DND-41 (cell line): ENCODE results near the gene SPEM2.

Experiments
- ATAC-seq: fragments of 200-7000 bp; cut with Tn5 transposase; 3 replicates; pipeline ENCODE4 v1.9.1; 2021; ENCODE audit warnings: low read depth; ENCODE audit not compliant: insufficient read depth
- DNase-seq: peaks from one replicate; pipeline ENCODE4 v3.0.0-alpha.2; 2020
- H2AFZ ChIP-seq: 2 replicates; pipeline ENCODE4 v1.6.0; 2012; ENCODE audit warnings: low read depth, low read length
- H3K27ac ChIP-seq: 2 replicates; pipeline ENCODE4 v1.5.1; 2012; ENCODE audit warnings: low read length, inconsistent platforms
- H3K27me3 ChIP-seq: fragments of 200-600 bp; sonication (generic); 2 replicates; pipeline ENCODE4 v1.6.0; 2012; ENCODE audit warnings: low read length, mild to moderate bottlenecking, inconsistent platforms; ENCODE audit not compliant: insufficient read depth, poor library complexity
- H3K36me3 ChIP-seq: 2 replicates; pipeline ENCODE4 v1.5.1; 2012; ENCODE audit warnings: low read length, inconsistent platforms; ENCODE audit not compliant: insufficient read depth
- H3K4me1 ChIP-seq: 2 replicates; pipeline ENCODE4 v1.5.1; 2012; ENCODE audit warnings: mild to moderate bottlenecking, low read length; ENCODE audit not compliant: insufficient read depth
- H3K4me2 ChIP-seq: 2 replicates; pipeline ENCODE4 v1.6.0; 2012; ENCODE audit warnings: mild to moderate bottlenecking, moderate library complexity, low read length, inconsistent platforms; ENCODE audit not compliant: insufficient read depth
- H3K4me3 ChIP-seq, 2 experiments: fragments of 200-600 bp in 1 of 2; shearing (Covaris generic) in 1 of 2; 2 replicates each; pipeline ENCODE4 v1.5.1; 2012 to 2016; ENCODE audit warnings: inconsistent platforms in 2 of 2, low read length in 2 of 2, mild to moderate bottlenecking in 2 of 2, low read depth in 1 of 2, moderate library complexity in 1 of 2
- H3K79me2 ChIP-seq: 2 replicates; pipeline ENCODE4 v1.6.0; 2012; ENCODE audit warnings: low read length, inconsistent platforms; ENCODE audit not compliant: insufficient read depth
- H3K9ac ChIP-seq: 2 replicates; pipeline ENCODE4 v1.6.0; 2012; ENCODE audit warnings: low read depth, mild to moderate bottlenecking, inconsistent platforms, low read length, moderate library complexity
- H3K9me3 ChIP-seq: 2 replicates; pipeline ENCODE4 v1.5.1; 2012; ENCODE audit warnings: low read length, moderate library complexity, mild to moderate bottlenecking, inconsistent platforms; ENCODE audit not compliant: insufficient read depth, severe bottlenecking
- H4K20me1 ChIP-seq: 2 replicates; pipeline ENCODE4 v1.6.0; 2012; ENCODE audit warnings: low read length; ENCODE audit not compliant: insufficient read depth
- CTCF ChIP-seq: IDR thresholded peaks from 2 replicates; pipeline ENCODE4 v1.5.1; 2012; ENCODE audit warnings: borderline replicate concordance, low read length, moderate library complexity, mild to moderate bottlenecking; ENCODE audit not compliant: poor library complexity, severe bottlenecking; ENCODE audit errors: extremely low read depth
- EZH2 ChIP-seq: IDR thresholded peaks from 3 replicates; pipeline ENCODE4 v1.6.1; 2012; ENCODE audit warnings: borderline replicate concordance, low read depth, mild to moderate bottlenecking, moderate library complexity, low read length, inconsistent platforms; ENCODE audit not compliant: severe bottlenecking

SPEM2 gene

GRCh38 chr17:7410634-7411426 is 14.6 kb upstream of the SPEM2 start:
- no peak for DNase-seq
- Histone ChIP-seq H3K79me2 (no peaks in the 10 kb centered on the region), H4K20me1 (0 out of 2 replicates have a peak, but pooled peaks cover 2% of the 10 kb centered on the region), H3K4me1 (peaks cover 5% of the 10 kb centered on the region), H3K36me3 (peaks cover 23% of the 10 kb centered on the region), H3K4me2 (no peak overlapping the region), H3K9ac (no peak overlapping the region), H3K4me3 (no peak overlapping the region), H3K9me3 (no peaks in the 10 kb centered on the region), H2AFZ (no peak overlapping the region), H3K27ac (no peak overlapping the region), H3K27me3 (no peaks in the 10 kb centered on the region)
- no peak for TF ChIP-seq EZH2
- no peak for TF ChIP-seq CTCF
- ATAC-seq = no peak

DNA sequence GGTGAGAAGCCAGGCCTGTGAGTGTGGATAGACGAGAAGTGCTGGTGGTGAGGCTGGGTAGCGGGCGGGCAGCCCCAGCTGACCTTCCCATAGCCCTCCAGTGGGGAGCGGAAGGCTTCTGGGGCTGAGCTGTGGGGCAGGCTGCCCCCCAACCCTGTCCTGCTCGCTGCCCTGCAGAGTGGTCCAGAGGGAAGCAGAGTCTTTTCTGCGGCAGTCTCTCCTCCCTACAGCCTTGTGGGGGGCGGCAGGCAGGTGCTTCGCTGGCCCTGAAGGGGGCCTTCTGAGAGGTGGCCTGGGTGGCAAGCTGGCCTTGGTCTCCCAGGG is 14.0 kb upstream of the SPEM2 start:
- Histone ChIP-seq H3K4me1 (no peaks in the 10 kb centered on the region), H3K36me3 (peaks cover 23% of the 10 kb centered on the region), H3K9ac (no peak overlapping the region), H2AFZ (no peak overlapping the region), H4K20me1 (0 out of 2 replicates have a peak, but pooled peaks cover 2% of the 10 kb centered on the region), H3K79me2 (no peaks in the 10 kb centered on the region), H3K9me3 (no peaks in the 10 kb centered on the region), H3K27me3 (no peaks in the 10 kb centered on the region), H3K4me3 (no peak overlapping the region), H3K4me2 (no peak overlapping the region), H3K27ac (no peak overlapping the region)
- TF ChIP-seq EZH2 = no peak
- TF ChIP-seq CTCF = no peak
- ATAC-seq (no peak), DNase-seq (no peak)

DNA sequence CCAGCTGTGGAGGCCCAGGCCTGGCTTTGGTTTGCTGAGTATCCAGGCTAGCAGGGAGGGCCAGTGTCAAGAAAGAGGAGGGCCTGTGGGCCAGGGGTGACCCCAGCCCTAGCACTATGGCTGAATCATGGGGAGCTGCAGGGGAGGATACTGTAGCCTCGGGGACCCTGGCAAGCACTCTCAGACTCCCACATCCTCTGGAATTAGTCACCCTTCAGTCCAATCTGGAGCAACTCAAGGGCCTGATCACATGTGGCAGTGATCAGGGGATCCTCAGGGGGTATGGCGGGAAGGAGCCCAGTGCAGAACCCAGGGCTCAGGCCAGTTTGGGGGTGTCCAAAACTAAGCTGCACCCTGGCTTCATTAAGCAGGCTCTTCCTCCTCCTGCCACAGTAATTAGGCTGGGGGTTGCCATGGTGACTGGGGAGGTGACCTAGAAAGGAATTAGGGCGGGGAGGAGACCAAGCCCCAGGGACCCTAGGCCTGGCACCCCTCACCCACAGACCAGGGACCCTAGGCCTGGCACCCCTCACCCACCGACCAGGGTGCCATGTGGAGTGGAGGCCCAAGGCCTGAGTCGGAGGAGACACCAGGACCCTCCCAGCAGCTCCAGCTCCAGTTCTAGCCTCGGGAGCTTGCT is 11.9 kb upstream of the SPEM2 start:
- DNase-seq (no peak), ATAC-seq (no peak)
- H3K27me3 ChIP-seq = no peaks in the 10 kb centered on the region
- H3K4me3 ChIP-seq = no peak overlapping the region
- H3K4me2 ChIP-seq = no peak overlapping the region
- no peak overlapping the region for H3K27ac ChIP-seq
- no peaks in the 10 kb centered on the region for H3K9me3 ChIP-seq
- no peaks in the 10 kb centered on the region for H3K4me1 ChIP-seq
- 0 out of 2 replicates have a peak, but pooled peaks cover 2% of the 10 kb centered on the region for H4K20me1 ChIP-seq
- TF ChIP-seq CTCF (no peak), EZH2 (no peak)
- no peaks in the 10 kb centered on the region for H3K79me2 ChIP-seq
- H3K36me3 ChIP-seq = peaks cover 22% of the 10 kb centered on the region
- H2AFZ ChIP-seq = no peak overlapping the region
- H3K9ac ChIP-seq = no peak overlapping the region
